C4-2B (cell line): ENCODE data around the gene ATG7.

Experiments used
- H3K27ac ChIP-seq: fragments of 450-650 bp; 2 replicates; pipeline ENCODE4 v1.5.1; 2017
- ZFX ChIP-seq: fragments of 450-650 bp; IDR thresholded peaks from 2 replicates; pipeline ENCODE4 v1.6.1; 2017
- TF ChIP-seq, protein P1 (sequence below): fragments of 450-650 bp; conservative IDR thresholded peaks from 2 replicates; pipeline ENCODE4 v1.5.1; 2017; ENCODE audit warnings: mild to moderate bottlenecking

ATG7 gene

DNA sequence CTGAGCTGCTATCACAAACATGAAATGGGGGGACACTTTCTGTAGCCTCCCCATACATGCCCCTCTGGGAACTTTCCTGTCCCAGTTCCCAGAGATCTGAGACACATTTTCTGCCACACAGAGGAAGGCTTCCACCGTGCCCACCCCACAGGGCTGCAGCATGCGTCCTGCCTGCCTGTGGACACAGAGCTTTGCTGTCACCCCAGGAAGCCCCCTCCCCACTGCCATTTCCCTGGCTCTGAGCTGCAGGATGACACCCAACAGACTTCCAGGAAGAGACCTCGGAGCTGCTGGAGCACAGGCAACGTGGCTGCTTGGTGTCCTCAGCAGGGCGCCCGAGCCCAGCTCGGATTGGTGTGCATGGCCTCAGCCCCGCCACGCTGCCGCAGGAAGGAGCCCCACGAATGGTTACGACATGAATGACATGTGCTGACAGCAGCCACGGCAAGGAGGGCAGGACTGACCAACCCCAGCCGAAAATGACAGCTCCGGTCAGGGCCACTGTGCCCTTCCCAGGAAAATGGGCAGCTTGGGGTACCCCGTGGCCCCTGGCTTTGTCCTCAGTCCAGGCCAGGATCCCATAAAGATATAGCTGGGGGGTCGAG is 290.2 kb downstream of the ATG7 start:
- H3K27ac ChIP-seq, result no peak overlapping the region
- TF ChIP-seq ZFX, result no peak
- TF ChIP-seq, protein P1, sequence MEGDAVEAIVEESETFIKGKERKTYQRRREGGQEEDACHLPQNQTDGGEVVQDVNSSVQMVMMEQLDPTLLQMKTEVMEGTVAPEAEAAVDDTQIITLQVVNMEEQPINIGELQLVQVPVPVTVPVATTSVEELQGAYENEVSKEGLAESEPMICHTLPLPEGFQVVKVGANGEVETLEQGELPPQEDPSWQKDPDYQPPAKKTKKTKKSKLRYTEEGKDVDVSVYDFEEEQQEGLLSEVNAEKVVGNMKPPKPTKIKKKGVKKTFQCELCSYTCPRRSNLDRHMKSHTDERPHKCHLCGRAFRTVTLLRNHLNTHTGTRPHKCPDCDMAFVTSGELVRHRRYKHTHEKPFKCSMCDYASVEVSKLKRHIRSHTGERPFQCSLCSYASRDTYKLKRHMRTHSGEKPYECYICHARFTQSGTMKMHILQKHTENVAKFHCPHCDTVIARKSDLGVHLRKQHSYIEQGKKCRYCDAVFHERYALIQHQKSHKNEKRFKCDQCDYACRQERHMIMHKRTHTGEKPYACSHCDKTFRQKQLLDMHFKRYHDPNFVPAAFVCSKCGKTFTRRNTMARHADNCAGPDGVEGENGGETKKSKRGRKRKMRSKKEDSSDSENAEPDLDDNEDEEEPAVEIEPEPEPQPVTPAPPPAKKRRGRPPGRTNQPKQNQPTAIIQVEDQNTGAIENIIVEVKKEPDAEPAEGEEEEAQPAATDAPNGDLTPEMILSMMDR, result no peak

DNA sequence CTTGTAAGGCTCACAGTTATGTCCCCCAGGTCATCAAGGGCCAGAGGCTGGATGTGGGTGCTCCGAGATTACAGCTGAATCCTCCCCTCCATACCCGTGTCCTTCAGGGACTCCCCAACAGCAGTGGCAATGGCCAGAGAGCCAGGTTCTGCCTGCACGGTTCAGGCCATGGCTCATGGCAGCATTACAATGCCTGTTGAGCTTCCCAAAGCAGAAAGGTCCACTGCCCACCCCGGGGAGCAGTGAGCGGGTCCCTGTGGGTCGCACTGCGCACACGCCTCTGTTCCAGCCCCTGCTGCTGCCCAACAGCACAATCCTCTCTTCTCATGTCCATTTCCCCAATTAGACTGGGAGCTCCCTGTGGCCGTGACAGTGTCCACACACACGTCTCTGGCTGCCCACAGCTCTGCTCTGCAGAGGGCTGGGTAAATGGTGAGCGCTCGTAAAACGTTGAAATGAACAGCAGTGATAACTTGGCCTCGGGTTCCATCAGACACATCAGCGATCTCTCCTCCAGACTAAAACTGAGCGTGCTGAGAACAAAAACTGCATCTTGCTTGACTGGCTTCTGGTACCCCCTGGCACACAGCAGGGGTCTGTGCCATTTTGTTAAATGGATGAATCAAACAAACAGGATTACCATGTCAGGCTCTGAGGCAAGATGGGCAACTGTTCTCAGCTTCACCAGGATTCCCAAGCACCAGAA is 291.1 kb downstream of the ATG7 start:
- no peak overlapping the region for H3K27ac ChIP-seq
- no peak for TF ChIP-seq ZFX
- TF ChIP-seq, protein P1, result no peak

- no peak overlapping the region for H3K27ac ChIP-seq
- TF ChIP-seq, protein P1, result no peak
- TF ChIP-seq ZFX, result no peak
Measured at GRCh38 chr3:11563865-11564185, 291.6 kb downstream of the ATG7 start.

DNA sequence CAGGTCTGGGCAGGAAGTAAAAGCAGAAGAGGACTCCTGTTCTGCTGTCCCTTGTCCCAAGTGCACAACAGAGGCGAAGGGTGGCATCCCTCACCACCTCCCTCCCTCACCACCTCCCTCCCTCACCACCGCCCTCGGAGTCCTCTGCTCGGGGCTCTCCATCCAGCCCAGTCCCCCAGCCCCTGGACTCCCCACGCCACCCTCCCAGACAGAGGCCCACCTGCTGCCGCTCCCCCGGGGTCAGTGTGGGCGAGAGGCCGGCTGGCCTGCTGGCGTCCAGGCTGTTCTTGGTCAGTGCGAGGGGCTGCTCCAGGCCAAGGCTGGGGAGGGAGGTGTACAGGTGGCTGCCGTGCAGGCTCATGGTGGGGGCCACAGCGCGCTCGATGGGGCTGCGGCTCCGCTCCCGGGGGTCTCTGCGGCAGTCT is 292.4 kb downstream of the ATG7 start:
- no peak overlapping the region for H3K27ac ChIP-seq
- TF ChIP-seq, protein P1, result no peak
- TF ChIP-seq ZFX, result no peak

DNA sequence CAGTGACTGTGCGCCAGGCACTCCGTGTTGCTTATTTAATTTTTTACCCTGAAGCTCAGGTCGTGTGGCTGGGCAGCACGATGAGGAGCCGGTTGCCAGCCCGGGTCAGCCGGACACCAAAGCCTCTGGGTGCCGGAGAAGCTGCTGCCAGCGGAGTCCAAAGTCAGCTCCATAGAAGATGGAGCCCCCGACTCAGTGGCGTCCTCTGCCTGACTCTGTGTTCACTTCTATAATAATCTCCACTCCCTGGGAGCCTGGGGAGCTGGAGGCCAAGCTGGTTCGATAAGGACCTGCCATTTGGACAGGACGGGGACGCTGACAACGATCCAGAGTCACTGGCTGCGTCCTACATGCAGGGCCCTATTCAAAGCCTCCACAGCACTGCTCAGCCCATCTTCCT is 292.9 kb downstream of the ATG7 start:
- no peak overlapping the region for H3K27ac ChIP-seq
- TF ChIP-seq ZFX, result no peak
- TF ChIP-seq, protein P1, result no peak

- TF ChIP-seq, protein P1, result no peak
- TF ChIP-seq ZFX, result no peak
Measured at GRCh38 chr3:11565492-11565891, 293.3 kb downstream of the ATG7 start.

GRCh38 chr3:11565932-11566331 is 293.7 kb downstream of the ATG7 start:
- no peak for TF ChIP-seq ZFX
- TF ChIP-seq, protein P1, result no peak
- no peak overlapping the region for H3K27ac ChIP-seq

More at GRCh38 chr3:11565492-11565891, 293.3 kb downstream of the ATG7 start:
- no peak overlapping the region for H3K27ac ChIP-seq
